Choroid plexus epithelial cell (primary cell): ENCODE results near the gene CCL7.
A peak's percentile ranks its signal among the peaks of the same experiment; 100 is the strongest.

Experiments
- DNase-seq: peaks from one replicate; pipeline ENCODE4 v3.0.0-alpha.2; 2010; ENCODE audit warnings: low read depth
- H3K4me3 ChIP-seq: 2 replicates; pipeline ENCODE4 v1.5.1; 2011; ENCODE audit warnings: low read depth, mild to moderate bottlenecking, control low read depth, low read length, moderate library complexity
- CTCF ChIP-seq: conservative IDR thresholded peaks from 2 replicates; pipeline ENCODE4 v1.5.1; 2011; ENCODE audit warnings: low read depth, mild to moderate bottlenecking, control low read depth, inconsistent platforms, low read length, moderate library complexity

Gene CCL7

DNA sequence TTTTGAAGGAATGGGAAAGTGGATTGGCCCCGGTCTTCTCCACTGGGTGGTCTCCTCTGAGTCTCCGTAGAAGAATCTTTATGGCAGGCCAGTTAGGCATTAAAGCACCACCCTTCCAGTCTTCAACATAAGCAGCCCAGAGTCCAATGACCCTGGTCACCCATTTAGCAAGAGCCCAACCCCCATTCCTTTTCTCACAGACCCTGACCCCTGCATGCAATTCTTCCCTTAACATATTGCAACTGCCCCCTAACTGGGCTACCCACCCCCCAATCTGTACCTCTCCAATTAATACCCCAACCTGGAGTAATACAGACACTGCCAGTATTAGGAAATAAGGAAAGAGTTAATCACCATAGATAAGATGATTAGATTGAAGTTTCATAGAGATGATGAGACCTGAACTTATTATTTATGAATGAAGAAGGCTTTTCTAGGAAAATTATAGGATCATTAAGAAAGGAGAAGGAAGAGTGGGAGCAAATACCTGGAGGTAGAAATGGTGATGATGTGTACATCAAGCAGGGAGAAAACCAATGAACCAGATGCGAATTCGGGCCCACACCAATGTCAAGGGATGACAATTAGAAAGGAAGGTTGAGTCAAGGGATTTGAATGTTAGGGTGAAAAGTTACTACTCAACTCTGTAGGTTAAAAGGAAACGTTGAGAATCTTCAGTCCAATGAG lies 12.6 kb upstream of the CCL7 start:
- no peak overlapping the region for H3K4me3 ChIP-seq
- no peak for DNase-seq
- TF ChIP-seq CTCF, result no peak

DNA sequence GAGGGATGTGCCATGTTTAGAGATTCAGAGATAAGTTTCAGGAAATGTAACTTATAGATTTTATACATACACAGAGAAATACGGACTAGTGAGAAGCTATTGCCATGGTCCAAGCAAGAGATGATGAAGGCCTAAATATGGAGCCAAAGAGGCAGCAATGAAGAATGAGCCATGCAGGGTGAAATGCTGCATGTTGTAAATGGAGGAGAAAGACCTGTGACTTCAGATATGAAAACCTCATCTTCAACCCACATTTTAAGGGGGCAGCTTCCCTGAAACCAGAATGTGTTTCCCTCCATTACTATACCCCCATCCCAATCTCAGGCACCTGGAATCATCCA lies 12.1 kb upstream of the CCL7 start:
- no peak for DNase-seq
- H3K4me3 ChIP-seq, result no peak overlapping the region
- TF ChIP-seq CTCF, result no peak

DNA sequence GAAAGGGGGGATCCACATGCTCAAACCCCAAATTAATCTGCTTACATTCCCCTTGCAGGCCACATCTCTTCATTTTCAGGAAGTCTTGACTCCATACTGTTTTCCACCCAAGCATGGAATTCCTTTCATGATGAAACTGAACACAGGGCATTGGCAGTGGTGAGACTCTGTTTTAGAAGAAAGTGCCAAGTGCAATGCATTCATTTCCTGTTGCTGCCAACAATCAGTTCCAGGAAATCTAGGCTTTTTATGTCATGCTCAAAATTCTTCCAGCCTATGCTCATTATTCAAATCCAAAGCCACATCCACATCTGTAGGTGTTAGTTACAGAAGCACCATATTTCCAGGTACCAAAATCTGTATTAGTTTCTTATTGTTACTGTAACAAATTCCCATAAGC lies 10.9 kb upstream of the CCL7 start:
- no peak for TF ChIP-seq CTCF
- no peak overlapping the region for H3K4me3 ChIP-seq
- DNase-seq, result no peak

DNA sequence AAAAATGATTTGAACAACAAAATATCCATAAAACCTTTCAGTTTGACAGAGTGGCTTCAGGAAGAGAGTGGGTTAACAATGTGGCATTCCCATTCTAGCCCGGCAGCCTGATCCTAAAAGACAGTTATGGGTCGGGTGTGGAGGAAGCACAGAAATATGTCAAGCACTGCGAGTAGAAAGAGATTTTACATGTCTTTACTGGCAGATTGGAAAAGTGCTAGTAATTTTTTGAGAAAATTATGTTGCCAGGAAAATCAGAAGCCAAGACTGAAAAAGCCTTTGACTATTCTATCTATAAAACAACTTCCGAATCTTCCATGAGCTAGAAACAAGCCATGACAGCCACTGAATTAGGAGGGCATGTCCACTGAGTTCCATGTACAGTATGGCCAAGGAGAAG lies 9.2 kb upstream of the CCL7 start:
- no peak for DNase-seq
- H3K4me3 ChIP-seq, result no peak overlapping the region
- TF ChIP-seq CTCF, result no peak

DNA sequence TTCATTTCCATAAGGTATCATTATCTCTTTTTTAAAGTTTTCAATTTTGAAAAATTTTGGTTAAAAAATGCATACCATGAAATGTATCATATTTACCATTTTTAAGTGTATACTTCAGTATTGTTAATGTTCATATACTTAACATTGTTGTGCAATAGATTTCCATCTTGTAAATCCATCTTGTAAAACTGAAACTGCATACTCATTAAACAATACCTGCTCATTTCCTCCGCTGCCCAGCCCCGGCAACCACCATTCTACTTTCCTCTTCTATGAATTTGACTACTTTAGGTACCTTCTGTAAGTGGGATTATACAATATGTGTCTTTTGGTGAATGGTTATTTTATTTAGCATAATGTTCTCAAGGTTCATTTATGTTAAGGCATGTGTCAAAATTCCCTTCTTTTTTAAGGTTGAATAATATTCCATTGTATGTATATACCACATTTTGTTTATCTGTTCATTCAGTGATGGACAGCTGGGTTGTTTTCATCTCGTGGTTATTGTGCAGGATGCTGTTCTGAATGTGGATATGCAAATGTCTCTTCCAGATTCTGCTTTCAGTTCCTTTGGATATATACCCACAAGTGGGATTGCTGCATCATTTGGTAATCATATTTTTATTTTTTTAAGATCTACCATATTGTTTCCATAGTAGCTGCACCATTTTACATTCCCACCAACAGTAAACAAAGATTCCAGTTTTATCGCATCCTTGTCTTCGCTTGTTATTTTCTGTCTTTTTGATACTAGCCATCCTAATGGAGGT lies 8.3 kb upstream of the CCL7 start:
- TF ChIP-seq CTCF, result no peak
- no peak for DNase-seq
- H3K4me3 ChIP-seq, result no peak overlapping the region

DNA sequence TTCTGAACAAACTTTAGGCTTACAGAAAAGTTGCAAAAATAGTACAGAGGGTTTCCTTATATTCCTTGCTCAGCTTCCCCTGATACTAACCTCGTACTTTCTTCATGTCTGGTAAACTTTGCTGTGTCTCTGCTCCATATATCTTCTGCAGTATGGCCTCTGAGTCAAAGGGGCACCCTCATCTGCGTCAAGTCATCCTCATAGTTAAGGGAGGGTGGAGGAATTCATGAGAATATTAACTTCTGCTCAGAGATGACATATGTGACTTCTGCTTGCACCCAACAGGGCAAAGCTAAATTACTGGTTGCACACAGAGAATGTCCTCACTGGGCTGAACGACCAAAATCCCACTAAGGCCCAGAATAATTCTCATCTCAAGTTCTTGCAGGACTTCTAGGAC lies 4.3 kb upstream of the CCL7 start:
- TF ChIP-seq CTCF, result no peak
- no peak overlapping the region for H3K4me3 ChIP-seq

GRCh38 chr17:34275881-34276280 lies 5.9 kb downstream of the CCL7 start:
- no peak for TF ChIP-seq CTCF
- DNase-seq, result peak; percentile 89
- H3K4me3 ChIP-seq, result no peak overlapping the region

More for the DNA sequence above, 4.3 kb upstream of the CCL7 start:
- no peak for DNase-seq
